ENCODE measurements around the gene MDM2.

- TF ChIP-seq EP300 (IDR thresholded peaks at IDR 0.05) (no peak), CTCF (IDR thresholded peaks at IDR 0.05) (no peak), POLR2A (IDR thresholded peaks at IDR 0.05) (no peak)
Measured at GRCh38 chr12:68842123-68842522, 34.1 kb downstream of the MDM2 start.

Measured in tibial nerve (tissue), 4 donors.